Smooth muscle cell (in vitro differentiated cells): ENCODE results near the gene POLR1H. TPM values are rescaled to one million over a fixed set of nuclear protein-coding genes. Genes with fewer than 3 reads are reported as not detected.

Experiments
- DNase-seq: peaks from one replicate; lab custom pipeline; 2025; ENCODE audit not compliant: unreplicated experiment; lab: John Stamatoyannopoulos, UW
- H2AFZ ChIP-seq: fragments of 200-600 bp; sonication (generic); 2 replicates; pipeline ENCODE4 v1.6.0; 2016; ENCODE audit warnings: antibody characterized with exemption, low read depth, mild to moderate bottlenecking
- H3F3A ChIP-seq: fragments of 200-600 bp; sonication (generic); 2 replicates; pipeline ENCODE4 v1.6.0; 2017; ENCODE audit warnings: antibody characterized with exemption, low read depth
- H3K27ac ChIP-seq: fragments of 200-600 bp; sonication (generic); 2 replicates; pipeline ENCODE4 v1.5.1; 2016; ENCODE audit warnings: low read depth, mild to moderate bottlenecking
- H3K27me3 ChIP-seq: fragments of 200-600 bp; sonication (generic); 2 replicates; pipeline ENCODE4 v1.6.1; 2016; ENCODE audit warnings: low read depth, mild to moderate bottlenecking
- H3K36me3 ChIP-seq: fragments of 200-600 bp; sonication (generic); 2 replicates; pipeline ENCODE4 v1.5.1; 2016; ENCODE audit warnings: low read depth
- H3K4me1 ChIP-seq: fragments of 200-600 bp; sonication (generic); 2 replicates; pipeline ENCODE4 v1.5.1; 2016; ENCODE audit warnings: low read depth
- H3K4me2 ChIP-seq: fragments of 200-600 bp; sonication (generic); 2 replicates; pipeline ENCODE4 v1.6.0; 2016; ENCODE audit warnings: mild to moderate bottlenecking
- H3K4me3 ChIP-seq: fragments of 200-600 bp; sonication (generic); 2 replicates; pipeline ENCODE4 v1.5.1; 2016; ENCODE audit warnings: mild to moderate bottlenecking
- H3K79me2 ChIP-seq: fragments of 200-600 bp; sonication (generic); 2 replicates; pipeline ENCODE4 v1.6.0; 2016; ENCODE audit warnings: low read depth, mild to moderate bottlenecking
- H3K9ac ChIP-seq: fragments of 200-600 bp; sonication (generic); 2 replicates; pipeline ENCODE4 v1.6.0; 2016; ENCODE audit warnings: low read depth
- H3K9me3 ChIP-seq: fragments of 200-600 bp; sonication (generic); replicated peaks from 2 replicates; pipeline ENCODE4 v1.5.1; 2016; ENCODE audit warnings: low read depth
- H4K20me1 ChIP-seq: fragments of 200-600 bp; sonication (generic); 2 replicates; pipeline ENCODE4 v1.6.0; 2016; ENCODE audit warnings: low read depth
- CTCF ChIP-seq: fragments of 200-600 bp; sonication (generic); IDR thresholded peaks from 2 replicates; pipeline ENCODE4 v1.5.1; 2017; ENCODE audit warnings: borderline replicate concordance, mild to moderate bottlenecking, antibody characterized with exemption; ENCODE audit not compliant: insufficient read depth, poor library complexity, severe bottlenecking
- WGBS: methylation state at CpG from one replicate; pipeline ENCODE4 v1.1.7; 2016; ENCODE audit warnings: low lambda C conversion rate; 5-methylcytosine and 5-hydroxymethylcytosine counted together
- polyA plus RNA-seq: library from polyadenylated mRNA; unstranded; fragments of >200 nt; fragmentation: Nextera tagmentation; extraction: Ambion mirVana; gene quantifications from 2 replicates; pipeline ENCODE4 v1.2.1, GENCODE V29; 2016
- total RNA-seq: library from RNA; depleted of rRNA; stranded (reverse); fragments of >200 nt; gene quantifications from 2 replicates; pipeline ENCODE4 v1.2.3, GENCODE V29; 2014

POLR1H gene
- total and polyA plus RNA-seq, 2 experiments from 2014 or later, result 21.0 to 35.1 TPM

- Histone ChIP-seq H3F3A (no peaks in the 10 kb centered on the region), H3K27ac (no peak overlapping the region), H3K4me1 (peaks cover 17% of the 10 kb centered on the region), H3K27me3 (peaks cover 81% of the 10 kb centered on the region), H3K36me3 (no peaks in the 10 kb centered on the region), H4K20me1 (no peaks in the 10 kb centered on the region), H2AFZ (no peak overlapping the region), H3K79me2 (no peaks in the 10 kb centered on the region), H3K4me3 (peak overlapping the region; percentile 51), H3K4me2 (peak overlapping the region; percentile 85), H3K9me3 (no peaks in the 10 kb centered on the region), H3K9ac (no peak overlapping the region)
- WGBS, result 36% methylated on average over 8 of the region's 8 CpGs
- DNase-seq, result no peak
- no peak for TF ChIP-seq CTCF
Measured at GRCh38 chr6:30100154-30100553, 39.1 kb downstream of the POLR1H start.

GRCh38 chr6:30100585-30101443, 39.7 kb downstream of the POLR1H start:
- no peak for DNase-seq
- 9% methylated on average over 38 of the region's 47 CpGs for WGBS
- no peaks in the 10 kb centered on the region for H3K9me3 ChIP-seq
- no peaks in the 10 kb centered on the region for H4K20me1 ChIP-seq
- H3K36me3 ChIP-seq, result no peaks in the 10 kb centered on the region
- H3K79me2 ChIP-seq, result no peaks in the 10 kb centered on the region
- H3K27me3 ChIP-seq, result peaks cover 81% of the 10 kb centered on the region
- no peak for TF ChIP-seq CTCF
- H3K4me3 ChIP-seq, result peak overlapping the region; percentile 51
- no peaks in the 10 kb centered on the region for H3F3A ChIP-seq
- peak overlapping the region; percentile 85 for H3K4me2 ChIP-seq
- no peak overlapping the region for H3K27ac ChIP-seq
- peak overlapping the region; percentile 31 for H2AFZ ChIP-seq
- peaks cover 17% of the 10 kb centered on the region for H3K4me1 ChIP-seq
- H3K9ac ChIP-seq, result no peak overlapping the region

- Histone ChIP-seq H3K79me2 (no peaks in the 10 kb centered on the region), H4K20me1 (no peaks in the 10 kb centered on the region), H3F3A (no peaks in the 10 kb centered on the region), H3K9me3 (no peaks in the 10 kb centered on the region), H3K4me3 (peak overlapping the region; percentile 51), H3K4me1 (peaks cover 17% of the 10 kb centered on the region), H3K4me2 (peak overlapping the region; percentile 85), H3K9ac (no peak overlapping the region), H2AFZ (peak overlapping the region; percentile 84), H3K27me3 (peaks cover 83% of the 10 kb centered on the region), H3K27ac (no peak overlapping the region), H3K36me3 (no peaks in the 10 kb centered on the region)
- no peak for TF ChIP-seq CTCF
- WGBS, result 5% methylated on average over 51 of the region's 51 CpGs
- DNase-seq, result peak; percentile 75
Measured at GRCh38 chr6:30101444-30102413, 40.7 kb downstream of the POLR1H start.
